Mesendoderm (in vitro differentiated cells): ENCODE data around the gene KITLG.

Source experiments
- DNase-seq: peaks from one replicate; pipeline ENCODE4 v3.0.0; 2013
- H2AK5ac ChIP-seq: 2 replicates; pipeline ENCODE4 v1.6.1; 2013; ENCODE audit warnings: low read length, inconsistent platforms
- H2BK120ac ChIP-seq: 2 replicates; pipeline ENCODE4 v1.6.1; 2013; ENCODE audit warnings: low read depth, mild to moderate bottlenecking, low read length, moderate library complexity, mixed read lengths
- H2BK15ac ChIP-seq: replicated peaks from 2 replicates; pipeline ENCODE4 v1.6.1; 2013; ENCODE audit warnings: low read depth, mild to moderate bottlenecking, moderate library complexity
- H2BK5ac ChIP-seq: 2 replicates; pipeline ENCODE4 v1.6.1; 2013; ENCODE audit warnings: low read length, inconsistent platforms
- H3K18ac ChIP-seq: 2 replicates; pipeline ENCODE4 v1.6.1; 2013; ENCODE audit warnings: mild to moderate bottlenecking, low read length, mixed read lengths
- H3K23ac ChIP-seq: one replicate; pipeline ENCODE4 v1.6.1; 2013; ENCODE audit warnings: low read length
- H3K27ac ChIP-seq: 2 replicates; pipeline ENCODE4 v1.5.1; 2013; ENCODE audit warnings: low read depth, mild to moderate bottlenecking, inconsistent platforms, low read length, moderate library complexity
- H3K27me3 ChIP-seq: 2 replicates; pipeline ENCODE4 v1.6.1; 2013; ENCODE audit warnings: low read length, control low read depth, mild to moderate bottlenecking, inconsistent platforms; ENCODE audit not compliant: insufficient read depth, poor library complexity
- H3K36me3 ChIP-seq: 2 replicates; pipeline ENCODE4 v1.6.1; 2013; ENCODE audit warnings: low read length, inconsistent platforms; ENCODE audit not compliant: control insufficient read depth, insufficient read depth
- H3K4ac ChIP-seq: one replicate; pipeline ENCODE4 v1.6.1; 2013; ENCODE audit warnings: low read depth, mild to moderate bottlenecking, low read length, moderate library complexity
- H3K4me1 ChIP-seq: 2 replicates; pipeline ENCODE4 v1.6.1; 2013; ENCODE audit warnings: low read depth, low read length, inconsistent platforms; ENCODE audit not compliant: control insufficient read depth
- H3K4me2 ChIP-seq: 2 replicates; pipeline ENCODE4 v1.6.1; 2013; ENCODE audit warnings: low read length
- H3K4me3 ChIP-seq: 2 replicates; pipeline ENCODE4 v1.5.1; 2013; ENCODE audit warnings: mild to moderate bottlenecking, low read length
- H3K56ac ChIP-seq: one replicate; pipeline ENCODE4 v1.6.1; 2013; ENCODE audit warnings: low read length
- H3K79me1 ChIP-seq: 2 replicates; pipeline ENCODE4 v1.6.1; 2013; ENCODE audit warnings: low read length, inconsistent platforms
- H3K79me2 ChIP-seq: 2 replicates; pipeline ENCODE4 v1.6.1; 2013; ENCODE audit warnings: mild to moderate bottlenecking, low read length; ENCODE audit not compliant: control insufficient read depth, insufficient read depth
- H3K9ac ChIP-seq: 2 replicates; pipeline ENCODE4 v1.6.1; 2013; ENCODE audit warnings: low read length, inconsistent platforms
- H4K5ac ChIP-seq: one replicate; pipeline ENCODE4 v1.6.1; 2013; ENCODE audit warnings: low read length
- H4K8ac ChIP-seq: one replicate; pipeline ENCODE4 v1.6.1; 2013; ENCODE audit warnings: low read depth, mild to moderate bottlenecking, control low read depth, low read length, moderate library complexity
- WGBS: extraction: QIAGEN DNeasy Blood & Tissue Kit; methylation state at CpG from one replicate; pipeline ENCODE4 v1.1.7; 2013; ENCODE audit warnings: low lambda C conversion rate, missing lambda C conversion rate; ENCODE audit not compliant: insufficient coverage; ENCODE audit errors: extremely low coverage; 5-methylcytosine and 5-hydroxymethylcytosine counted together

The KITLG gene

DNA sequence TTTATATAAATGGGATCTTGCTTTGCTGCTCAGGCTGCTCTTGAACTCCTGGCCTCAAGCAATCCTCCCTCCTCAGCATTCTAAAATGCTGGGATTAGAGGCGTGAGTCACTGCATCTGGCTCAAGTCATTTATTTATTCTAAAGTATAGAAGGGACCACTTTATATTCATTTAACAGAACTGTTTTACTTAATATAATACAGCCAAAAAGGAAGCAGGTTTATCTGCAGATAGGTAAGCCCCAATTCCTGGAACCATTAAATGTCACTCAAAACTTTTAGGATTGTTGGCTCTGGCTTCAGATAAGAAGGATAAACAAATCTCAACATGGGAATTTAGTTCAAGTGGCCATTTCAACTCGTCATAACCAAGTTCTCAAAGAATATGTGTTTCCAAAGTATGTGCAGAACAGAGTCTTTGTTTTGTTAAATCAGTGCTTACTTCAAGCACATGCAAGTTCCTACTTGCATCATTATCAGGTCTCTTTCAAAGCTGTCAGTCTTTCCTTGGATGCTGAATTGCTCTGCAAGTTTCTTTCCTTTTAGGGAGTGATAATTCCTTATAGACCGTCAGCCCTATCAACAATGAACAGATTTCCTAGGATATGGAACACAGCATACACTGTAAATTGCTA, 60.4 kb downstream of the KITLG start:
- no peaks in the 10 kb centered on the region for H3K79me2 ChIP-seq
- H4K5ac ChIP-seq = no peak overlapping the region
- H3K4me2 ChIP-seq = no peak overlapping the region
- H3K4ac ChIP-seq = peak overlapping the region; percentile 4
- DNase-seq = no peak
- WGBS = no CpG with 5 or more reads among the region's 3 CpGs
- no peaks in the 10 kb centered on the region for H3K36me3 ChIP-seq
- no peak overlapping the region for H3K56ac ChIP-seq
- no peak overlapping the region for H3K18ac ChIP-seq
- H2AK5ac ChIP-seq = no peak overlapping the region
- H2BK15ac ChIP-seq = no peak overlapping the region
- H3K79me1 ChIP-seq = no peaks in the 10 kb centered on the region
- no peak overlapping the region for H2BK5ac ChIP-seq
- H3K27ac ChIP-seq = no peak overlapping the region
- no peaks in the 10 kb centered on the region for H3K27me3 ChIP-seq
- no peaks in the 10 kb centered on the region for H3K4me1 ChIP-seq
- H4K8ac ChIP-seq = no peak overlapping the region
- no peak overlapping the region for H3K23ac ChIP-seq
- no peak overlapping the region for H2BK120ac ChIP-seq
- no peak overlapping the region for H3K4me3 ChIP-seq
- no peak overlapping the region for H3K9ac ChIP-seq

DNA sequence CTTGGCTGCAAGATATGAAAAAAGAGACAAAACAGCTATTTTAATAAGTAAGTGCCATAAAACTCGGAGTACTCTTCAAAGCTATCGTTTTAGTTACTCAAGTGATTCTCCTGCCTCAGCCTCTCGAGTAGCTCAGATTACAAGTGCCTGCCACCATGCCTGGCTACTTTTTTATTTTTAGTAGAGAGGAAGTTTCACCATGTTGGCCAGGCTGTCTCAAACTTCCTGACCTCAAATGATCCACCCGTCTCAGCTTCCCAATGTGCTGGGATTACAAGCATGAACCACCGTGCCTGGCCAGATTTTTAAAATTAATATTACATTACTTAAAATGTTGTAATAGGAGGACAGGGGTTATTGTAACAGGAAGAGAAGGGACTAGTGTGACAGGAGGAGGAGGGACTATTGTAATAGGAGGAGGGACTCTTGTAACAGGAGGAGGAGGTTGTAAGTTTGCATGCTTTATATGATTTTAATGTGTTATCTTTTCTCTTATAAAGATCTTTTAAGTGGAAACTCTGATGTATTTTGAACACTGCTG, 61.3 kb downstream of the KITLG start:
- Histone ChIP-seq H2AK5ac (no peak overlapping the region), H3K23ac (no peak overlapping the region), H3K36me3 (no peaks in the 10 kb centered on the region), H3K4ac (no peak overlapping the region), H3K4me2 (no peak overlapping the region), H3K79me1 (no peaks in the 10 kb centered on the region), H4K5ac (no peak overlapping the region), H2BK5ac (no peak overlapping the region), H3K4me1 (no peaks in the 10 kb centered on the region), H3K27me3 (no peaks in the 10 kb centered on the region), H2BK15ac (no peak overlapping the region), H3K56ac (no peak overlapping the region), H3K18ac (no peak overlapping the region), H3K4me3 (no peak overlapping the region), H3K27ac (no peak overlapping the region), H2BK120ac (no peak overlapping the region), H3K9ac (no peak overlapping the region), H3K79me2 (no peaks in the 10 kb centered on the region), H4K8ac (no peak overlapping the region)
- DNase-seq = no peak
- WGBS = no CpG with 5 or more reads among the region's 5 CpGs

DNA sequence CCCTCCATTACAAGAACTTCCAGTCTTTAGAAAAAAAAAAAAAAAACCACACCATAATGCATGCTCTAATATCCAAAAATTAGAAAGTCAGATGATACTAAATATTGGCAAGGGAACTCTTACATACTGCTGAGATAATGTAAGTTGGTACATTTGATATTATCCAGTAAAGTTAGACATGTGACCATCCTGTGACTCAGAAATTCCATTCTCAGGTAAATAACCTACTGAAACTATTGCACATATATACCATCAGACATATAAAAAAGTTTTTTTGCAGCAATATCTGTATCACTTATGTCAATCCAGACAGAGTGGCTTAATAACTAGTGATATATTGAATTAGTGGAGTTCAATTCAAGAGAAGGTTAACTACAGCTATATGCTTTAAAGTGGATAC, 63.5 kb downstream of the KITLG start:
- H2BK5ac ChIP-seq = no peak overlapping the region
- no peak overlapping the region for H3K4ac ChIP-seq
- no peak overlapping the region for H2BK15ac ChIP-seq
- no peak overlapping the region for H2BK120ac ChIP-seq
- H3K27ac ChIP-seq = no peak overlapping the region
- H3K4me2 ChIP-seq = no peak overlapping the region
- H3K23ac ChIP-seq = no peak overlapping the region
- DNase-seq = no peak
- no peak overlapping the region for H3K4me3 ChIP-seq
- H3K18ac ChIP-seq = no peak overlapping the region
- no peaks in the 10 kb centered on the region for H3K4me1 ChIP-seq
- H2AK5ac ChIP-seq = no peak overlapping the region
- H3K79me2 ChIP-seq = no peaks in the 10 kb centered on the region
- H4K5ac ChIP-seq = no peak overlapping the region
- H3K56ac ChIP-seq = no peak overlapping the region
- no peak overlapping the region for H4K8ac ChIP-seq
- no peaks in the 10 kb centered on the region for H3K79me1 ChIP-seq
- H3K9ac ChIP-seq = no peak overlapping the region
- no peaks in the 10 kb centered on the region for H3K36me3 ChIP-seq
- no peaks in the 10 kb centered on the region for H3K27me3 ChIP-seq

GRCh38 chr12:88510843-88511242, 69.4 kb downstream of the KITLG start:
- Histone ChIP-seq H3K4me1 (no peaks in the 10 kb centered on the region), H3K9ac (no peak overlapping the region), H4K8ac (no peak overlapping the region), H2BK120ac (no peak overlapping the region), H3K23ac (no peak overlapping the region), H3K27ac (no peak overlapping the region), H3K4me3 (no peak overlapping the region), H3K56ac (no peak overlapping the region), H3K4me2 (no peak overlapping the region), H3K79me1 (no peaks in the 10 kb centered on the region), H2BK5ac (no peak overlapping the region), H4K5ac (no peak overlapping the region), H2BK15ac (no peak overlapping the region), H2AK5ac (no peak overlapping the region), H3K4ac (no peak overlapping the region), H3K79me2 (no peaks in the 10 kb centered on the region), H3K18ac (no peak overlapping the region), H3K36me3 (no peaks in the 10 kb centered on the region), H3K27me3 (no peaks in the 10 kb centered on the region)
- no CpG with 5 or more reads among the region's 3 CpGs for WGBS
- DNase-seq = no peak

DNA sequence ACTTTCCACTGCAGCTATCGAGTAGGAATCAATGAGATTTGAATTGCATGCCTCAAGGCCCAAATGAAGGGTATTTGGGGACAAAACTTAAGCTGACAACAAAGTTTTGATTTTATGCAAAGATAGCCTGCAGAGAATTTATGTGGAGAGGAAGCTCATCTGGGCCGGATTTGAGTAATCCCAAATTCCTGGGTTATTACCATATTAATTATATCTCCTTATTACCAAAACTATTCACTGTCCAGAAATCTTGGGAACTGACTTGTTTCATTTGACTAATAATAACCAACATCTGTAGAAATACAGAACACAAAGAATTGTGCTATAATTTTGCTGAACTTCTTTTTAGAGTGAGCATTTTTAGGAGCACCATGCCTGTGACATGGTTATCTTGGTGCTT, 70.4 kb downstream of the KITLG start:
- Histone ChIP-seq H3K4me1 (no peaks in the 10 kb centered on the region), H2BK5ac (no peak overlapping the region), H3K23ac (no peak overlapping the region), H3K27me3 (no peaks in the 10 kb centered on the region), H3K27ac (no peak overlapping the region), H2AK5ac (no peak overlapping the region), H3K4me2 (no peak overlapping the region), H4K5ac (no peak overlapping the region), H2BK15ac (no peak overlapping the region), H2BK120ac (no peak overlapping the region), H3K4me3 (no peak overlapping the region), H3K56ac (no peak overlapping the region), H3K79me1 (no peaks in the 10 kb centered on the region), H3K36me3 (no peaks in the 10 kb centered on the region), H3K79me2 (no peaks in the 10 kb centered on the region), H3K4ac (no peak overlapping the region), H3K9ac (no peak overlapping the region), H3K18ac (no peak overlapping the region), H4K8ac (no peak overlapping the region)
- no peak for DNase-seq
- WGBS = no CpG with 5 or more reads among the region's 2 CpGs

- Histone ChIP-seq H3K4me3 (no peak overlapping the region), H2AK5ac (no peak overlapping the region)
Observed at GRCh38 chr12:88509347-88509746, 70.9 kb downstream of the KITLG start.

More at GRCh38 chr12:88509347-88509746, 70.9 kb downstream of the KITLG start:
- Histone ChIP-seq H3K79me1 (no peaks in the 10 kb centered on the region), H3K4me1 (no peaks in the 10 kb centered on the region), H2BK5ac (no peak overlapping the region), H3K27ac (no peak overlapping the region), H3K36me3 (no peaks in the 10 kb centered on the region), H2BK120ac (no peak overlapping the region), H4K8ac (no peak overlapping the region), H3K4me2 (no peak overlapping the region), H3K9ac (no peak overlapping the region), H3K27me3 (no peaks in the 10 kb centered on the region), H3K4ac (no peak overlapping the region), H4K5ac (no peak overlapping the region), H2BK15ac (no peak overlapping the region), H3K56ac (no peak overlapping the region), H3K79me2 (no peaks in the 10 kb centered on the region), H3K18ac (no peak overlapping the region), H3K23ac (no peak overlapping the region)
- no CpG with 5 or more reads among the region's 5 CpGs for WGBS
- DNase-seq = peak; percentile 53
